EH (cell line): ENCODE data around the gene COL21A1.
A peak's percentile ranks its signal among the peaks of the same experiment; 100 is the strongest.

ENCODE experiments used
- DNase-seq: peaks from one replicate; pipeline ENCODE4 v3.0.0-alpha.2; 2015; ENCODE audit warnings: low read depth

The COL21A1 gene

GRCh38 chr6:56245903-56246351 lies 1.5 kb downstream of the COL21A1 start:
- DNase-seq, result no peak

DNA sequence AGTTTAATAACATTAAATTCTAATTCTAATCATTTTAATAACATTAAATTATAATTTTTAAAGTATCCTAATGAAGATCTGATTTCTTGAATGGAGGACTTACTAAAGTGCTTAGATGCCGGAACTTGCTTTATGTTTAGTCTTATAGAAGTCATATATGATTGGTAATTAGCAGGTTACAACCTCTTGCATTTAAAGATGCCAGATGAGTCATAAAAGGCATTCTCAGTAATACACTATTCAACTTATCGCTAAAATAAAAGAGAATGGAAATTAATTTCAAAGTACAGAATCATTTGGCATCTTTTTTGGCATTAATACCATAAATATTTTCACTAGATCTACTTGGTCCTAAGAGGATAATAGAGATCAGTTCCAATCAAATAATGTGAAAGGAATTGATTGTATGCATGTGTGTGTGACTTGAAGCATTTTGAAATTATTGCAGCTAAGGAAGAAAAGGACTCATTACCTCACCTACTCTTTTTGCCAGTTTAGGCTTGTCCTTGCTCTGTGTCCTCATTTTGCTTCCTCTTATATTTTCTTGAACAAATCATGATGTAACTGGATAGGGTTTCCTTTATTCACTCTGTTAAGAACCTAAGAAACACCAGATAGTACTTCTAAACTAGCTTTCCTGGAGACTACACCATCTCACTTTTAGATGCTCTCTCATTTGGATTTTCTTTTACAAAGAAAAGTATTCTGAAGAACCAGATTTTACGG lies 2.7 kb downstream of the COL21A1 start:
- DNase-seq, result no peak

GRCh38 chr6:56244089-56244488 lies 3.3 kb downstream of the COL21A1 start:
- DNase-seq, result no peak

GRCh38 chr6:56243518-56244070 lies 3.8 kb downstream of the COL21A1 start:
- no peak for DNase-seq

GRCh38 chr6:56242346-56242745 lies 5.0 kb downstream of the COL21A1 start:
- DNase-seq, result no peak

DNA sequence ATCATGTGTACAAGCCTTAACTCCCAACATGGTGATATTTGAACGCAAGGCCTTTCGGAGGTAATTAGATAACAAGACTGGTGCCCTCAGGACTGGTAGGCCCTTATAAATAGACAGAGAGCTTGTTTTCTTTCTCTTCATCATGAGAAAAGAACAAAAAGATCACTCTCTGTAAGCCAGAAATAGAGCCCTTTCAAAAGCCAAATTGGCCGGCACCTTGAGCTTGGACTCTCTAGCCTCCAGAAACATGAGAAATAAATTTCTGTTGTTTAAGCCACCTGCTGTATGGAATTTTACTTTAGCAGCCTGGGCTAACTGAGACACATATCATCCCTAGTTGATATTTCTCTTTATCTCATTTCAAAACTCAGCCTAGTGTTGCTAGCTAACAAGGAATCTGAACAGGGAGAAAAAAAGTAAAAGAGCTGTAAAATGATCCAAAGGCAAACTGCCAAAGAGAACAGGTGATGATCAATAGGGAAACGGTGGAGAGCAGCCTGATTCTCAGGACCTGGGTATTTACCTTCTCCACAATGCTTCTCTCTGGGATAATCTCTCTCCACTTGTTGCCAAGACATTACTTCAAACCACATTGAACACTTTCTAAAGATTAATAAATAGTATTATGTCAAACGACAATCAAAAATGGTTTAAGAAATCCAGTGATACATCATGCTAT lies 6.1 kb downstream of the COL21A1 start:
- no peak for DNase-seq

- DNase-seq, result no peak
Measured at GRCh38 chr6:56238352-56238751, 9.0 kb downstream of the COL21A1 start.

DNA sequence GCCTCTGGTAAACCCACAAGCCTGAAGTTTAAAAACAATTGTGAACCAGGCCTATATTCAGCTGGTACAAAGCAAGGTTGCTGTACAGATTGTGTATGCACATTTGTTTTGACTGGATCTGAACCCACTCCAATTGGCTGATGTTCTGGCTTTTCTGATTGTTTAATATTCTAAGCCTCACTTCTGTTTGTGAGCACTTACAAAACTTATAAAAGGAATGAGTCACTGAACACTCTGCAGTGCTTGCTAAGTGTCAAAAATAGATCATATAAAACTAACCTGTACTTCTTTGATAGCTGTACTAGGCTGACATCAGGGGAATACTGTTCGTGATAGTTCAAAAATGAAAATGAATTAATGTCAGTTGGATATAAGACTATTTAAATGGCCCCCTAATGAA lies 12.1 kb downstream of the COL21A1 start:
- no peak for DNase-seq

DNA sequence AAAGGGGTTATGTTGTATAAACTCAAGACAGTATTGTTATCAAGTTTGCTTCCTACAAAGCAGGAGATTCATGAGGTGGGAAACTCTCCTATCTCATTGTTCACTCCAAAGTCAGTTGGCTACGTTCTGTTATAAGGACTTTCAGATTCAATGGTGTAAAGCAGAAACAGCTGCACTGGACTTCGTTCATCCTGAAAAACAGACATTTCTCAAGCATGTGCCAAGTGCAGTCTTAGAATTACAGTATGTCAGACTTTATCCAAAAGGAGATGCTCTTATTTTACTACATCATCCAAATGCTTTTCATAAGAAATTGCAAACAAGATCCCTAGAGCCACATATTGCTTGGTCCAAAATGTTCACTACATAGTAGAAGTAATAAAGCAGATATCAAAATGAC lies 14.9 kb downstream of the COL21A1 start:
- DNase-seq, result no peak

GRCh38 chr6:56231827-56232226 lies 15.6 kb downstream of the COL21A1 start:
- no peak for DNase-seq

DNA sequence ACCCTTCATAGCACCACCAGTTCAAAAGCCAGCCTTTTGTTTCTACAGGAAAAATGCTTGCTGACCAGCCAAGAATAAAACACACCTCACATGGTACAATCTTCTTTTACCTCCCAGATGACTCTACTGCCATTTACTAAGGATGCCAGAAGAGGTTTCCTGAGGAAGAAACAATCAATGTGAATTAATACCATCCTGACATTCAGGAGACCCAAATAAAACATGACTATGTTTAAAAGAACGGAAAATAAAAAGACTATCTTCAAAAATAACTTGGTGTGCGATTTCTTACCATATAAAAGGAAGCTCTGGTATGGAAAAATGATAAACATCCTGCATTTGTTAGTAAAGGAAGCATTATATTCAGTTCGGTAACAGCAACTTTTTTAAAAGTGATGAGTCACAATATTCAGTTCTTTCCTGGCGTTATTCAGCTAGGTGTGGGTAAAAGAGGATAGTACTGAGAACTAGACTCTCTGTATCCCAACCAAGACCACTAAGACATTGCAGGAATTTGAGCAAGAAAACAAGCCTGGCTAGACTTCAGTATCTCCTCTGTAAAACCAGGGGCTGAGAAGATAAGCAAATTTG lies 16.3 kb downstream of the COL21A1 start:
- no peak for DNase-seq

GRCh38 chr6:56227071-56227879 lies 20.1 kb downstream of the COL21A1 start:
- DNase-seq, result peak; percentile 45

DNA sequence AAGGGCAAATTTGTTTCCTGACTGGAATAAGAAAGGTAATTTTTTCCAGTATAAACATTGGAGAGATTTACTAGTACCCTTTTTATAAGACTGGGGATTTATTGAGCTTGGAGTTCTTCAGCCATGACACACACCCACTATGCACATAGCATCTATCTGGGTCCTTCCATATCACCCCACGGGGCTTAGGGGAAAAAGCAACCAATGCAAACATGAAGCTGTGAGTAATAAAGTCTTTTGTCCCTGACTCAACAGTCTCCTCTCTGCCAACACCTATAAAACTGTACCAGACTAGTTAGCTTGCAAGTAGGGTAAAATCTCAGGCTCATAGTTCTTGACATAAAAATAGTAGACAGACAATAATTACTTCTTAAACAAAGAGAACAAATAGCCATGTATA lies 23.4 kb downstream of the COL21A1 start:
- DNase-seq, result peak; percentile 72

- peak; percentile 34 for DNase-seq
Measured at GRCh38 chr6:56222499-56222898, 24.9 kb downstream of the COL21A1 start.

- peak; percentile 7 for DNase-seq
Measured at GRCh38 chr6:56220078-56220477, 27.3 kb downstream of the COL21A1 start.

DNA sequence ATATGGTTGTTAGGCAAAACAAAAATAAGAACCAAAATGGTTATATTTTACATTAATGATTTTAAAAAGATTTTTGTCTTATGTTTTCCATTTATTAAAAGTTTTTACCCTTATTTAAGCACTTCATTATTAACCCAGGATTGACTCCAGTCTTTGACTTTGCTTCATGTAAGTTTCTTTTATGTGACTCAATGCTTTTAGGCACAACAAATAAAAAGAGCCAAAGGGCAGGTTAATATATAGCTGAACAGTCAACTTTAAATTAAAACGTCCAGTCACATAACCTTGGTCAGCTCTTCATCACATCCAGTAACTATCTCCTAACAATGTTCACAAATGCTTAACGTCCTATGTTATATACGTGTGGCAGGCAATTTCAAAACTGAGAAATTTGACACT lies 32.7 kb downstream of the COL21A1 start:
- DNase-seq, result no peak

DNA sequence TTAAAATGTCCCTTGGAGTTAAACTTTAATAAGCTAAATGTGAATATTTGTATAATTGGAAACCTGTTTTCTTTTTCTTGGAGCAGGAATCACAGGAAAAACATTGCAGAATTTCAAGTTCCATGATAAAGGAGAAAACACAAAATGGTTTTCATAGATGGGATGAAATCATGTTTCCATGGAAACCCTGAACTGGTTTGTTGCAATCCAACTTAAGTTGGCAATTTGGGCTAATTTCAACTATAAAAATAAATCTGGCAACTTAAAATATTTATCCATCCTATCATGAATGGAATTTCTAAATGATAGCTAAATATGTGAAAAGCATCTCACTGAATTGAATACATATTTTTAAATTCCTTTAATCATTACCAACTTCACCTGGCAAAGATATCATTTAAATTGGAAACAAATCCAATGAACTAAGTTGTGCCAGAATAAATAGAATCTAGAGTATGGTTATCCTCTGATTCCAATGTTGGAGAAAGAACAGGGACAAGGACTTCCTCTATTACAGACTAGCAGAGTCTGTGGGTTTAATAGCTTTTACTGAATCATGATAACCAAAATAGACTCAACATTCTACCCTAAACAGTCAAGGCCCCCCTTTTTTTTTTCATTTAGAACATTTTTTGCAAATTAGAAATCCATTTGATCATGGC lies 33.2 kb downstream of the COL21A1 start:
- DNase-seq, result no peak

- no peak for DNase-seq
Measured at GRCh38 chr6:56211724-56212123, 35.7 kb downstream of the COL21A1 start.

DNA sequence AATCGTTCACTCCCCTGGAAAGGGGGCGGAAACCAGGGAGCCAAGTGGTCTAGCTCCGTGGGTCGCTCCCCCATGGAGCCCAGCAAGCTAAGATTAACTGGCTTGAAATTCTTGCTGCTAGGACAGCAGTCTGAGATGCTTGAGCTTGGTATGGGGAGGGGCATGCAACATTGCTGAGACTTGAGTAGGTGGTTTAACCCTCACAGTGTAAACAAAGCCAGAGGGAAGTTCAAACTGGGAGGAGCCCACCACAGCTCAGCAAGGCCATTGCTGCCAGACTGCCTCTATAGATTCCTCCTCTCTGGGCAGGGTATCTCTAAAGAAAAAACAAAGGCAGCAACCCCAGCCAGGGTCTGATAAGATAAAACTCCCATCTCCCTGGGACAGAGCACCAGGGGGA lies 43.2 kb downstream of the COL21A1 start:
- DNase-seq, result no peak

DNA sequence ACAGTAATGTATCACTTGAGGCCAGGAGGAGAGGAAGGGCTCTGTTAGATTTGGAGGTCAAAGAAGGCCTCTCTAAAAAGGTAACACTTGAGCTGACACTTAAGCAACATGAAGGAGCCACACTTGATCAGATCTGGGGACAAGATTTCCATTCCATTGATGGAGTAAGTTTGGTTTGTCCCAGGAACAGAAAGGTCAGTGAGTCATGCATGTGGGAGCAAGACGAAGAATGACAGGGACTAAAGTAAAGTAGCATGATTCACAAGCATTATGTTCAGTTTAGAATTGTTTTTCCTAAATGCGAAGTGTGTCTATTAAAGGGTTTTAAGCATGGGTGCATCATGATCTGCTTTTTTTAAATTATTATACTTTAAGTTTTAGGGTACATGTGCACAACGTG lies 47.4 kb downstream of the COL21A1 start:
- DNase-seq, result peak; percentile 2

GRCh38 chr6:56193846-56194245 lies 53.5 kb downstream of the COL21A1 start:
- DNase-seq, result peak; percentile 19

- DNase-seq, result no peak
Measured at GRCh38 chr6:56188429-56188828, 59.0 kb downstream of the COL21A1 start.
